ENCODE data around the gene SELENON. TPM values are rescaled to one million over a fixed set of nuclear protein-coding genes. Genes with fewer than 3 reads are reported as not detected.

SELENON gene
- total RNA-seq, 1 experiment from 2014 or later: 108 TPM

DNA sequence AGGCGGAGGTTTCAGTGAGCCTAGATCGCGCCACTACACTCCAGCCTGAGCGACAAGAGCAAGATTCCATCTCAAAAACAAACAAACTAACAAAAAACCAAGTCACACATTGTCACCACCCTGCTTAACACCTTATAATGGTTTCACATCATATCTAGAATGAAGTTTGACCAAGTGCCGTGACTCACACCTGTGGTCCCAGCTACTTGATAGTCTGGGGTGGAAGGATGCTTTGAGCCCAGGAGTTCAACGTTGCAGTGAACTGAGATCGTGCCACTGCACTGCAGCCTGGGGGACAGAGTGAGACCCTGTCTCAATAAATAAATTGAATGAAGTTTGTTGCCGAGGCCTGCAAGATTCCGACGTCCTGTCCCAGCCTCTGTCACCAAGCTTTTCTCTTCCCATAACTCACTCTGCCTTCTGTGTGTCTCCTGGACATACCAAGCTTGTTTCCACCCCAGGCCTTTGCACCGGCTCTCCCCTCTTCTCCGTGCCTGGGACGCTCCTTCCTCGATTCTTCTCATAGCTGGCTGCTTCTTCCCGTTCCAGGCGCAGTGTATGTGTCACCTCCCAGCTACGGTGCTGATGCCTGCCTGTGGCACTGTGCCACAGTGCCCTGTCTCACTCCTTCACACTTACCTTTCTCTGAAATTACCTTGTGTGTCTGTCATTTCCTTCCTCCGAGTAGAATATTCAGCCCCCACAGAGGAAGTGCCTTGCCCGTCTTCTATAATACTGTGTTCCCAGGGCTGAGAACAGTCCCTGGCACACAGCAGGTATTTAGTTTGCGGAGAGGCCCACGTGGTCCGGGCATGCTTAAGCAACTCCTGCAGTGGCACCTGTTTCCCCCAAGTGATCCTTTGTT is 3.8 kb upstream of the SELENON start:
- no peak for DNase-seq
- Histone ChIP-seq H3K4me3 (ENCODE audit: insufficient read depth, low read depth, low read length) (no peak overlapping the region), H3K36me3 (replicated peaks; ENCODE audit: control insufficient read depth, insufficient read depth, low read length) (no peaks in the 10 kb centered on the region), H3K27me3 (ENCODE audit: control insufficient read depth, insufficient read depth, low read length) (peaks cover 1% of the 10 kb centered on the region)

GRCh38 chr1:25796811-25797458 is 3.1 kb upstream of the SELENON start:
- Histone ChIP-seq H3K36me3 (replicated peaks; ENCODE audit: control insufficient read depth, insufficient read depth, low read length) (no peaks in the 10 kb centered on the region), H3K4me3 (ENCODE audit: insufficient read depth, low read depth, low read length) (no peak overlapping the region), H3K27me3 (ENCODE audit: control insufficient read depth, insufficient read depth, low read length) (peaks cover 1% of the 10 kb centered on the region)
- peak; percentile 88 for DNase-seq

GRCh38 chr1:25797939-25798338 is 2.1 kb upstream of the SELENON start:
- Histone ChIP-seq H3K27me3 (ENCODE audit: control insufficient read depth, insufficient read depth, low read length) (peaks cover 1% of the 10 kb centered on the region), H3K36me3 (replicated peaks; ENCODE audit: control insufficient read depth, insufficient read depth, low read length) (no peaks in the 10 kb centered on the region), H3K4me3 (ENCODE audit: insufficient read depth, low read depth, low read length) (no peak overlapping the region)
- DNase-seq: peak; percentile 93

- Histone ChIP-seq H3K4me3 (ENCODE audit: insufficient read depth, low read depth, low read length) (no peak overlapping the region), H3K36me3 (replicated peaks; ENCODE audit: control insufficient read depth, insufficient read depth, low read length) (no peaks in the 10 kb centered on the region), H3K27me3 (ENCODE audit: control insufficient read depth, insufficient read depth, low read length) (peaks cover 1% of the 10 kb centered on the region)
- no peak for DNase-seq
Measured at GRCh38 chr1:25798666-25799351, 1.2 kb upstream of the SELENON start.

GRCh38 chr1:25799352-25799934 is 550 bp upstream of the SELENON start:
- Histone ChIP-seq H3K27me3 (ENCODE audit: control insufficient read depth, insufficient read depth, low read length) (peaks cover 1% of the 10 kb centered on the region), H3K4me3 (ENCODE audit: insufficient read depth, low read depth, low read length) (peak overlapping the region; percentile 32), H3K36me3 (replicated peaks; ENCODE audit: control insufficient read depth, insufficient read depth, low read length) (no peaks in the 10 kb centered on the region)
- peak; percentile 63 for DNase-seq

- Histone ChIP-seq H3K36me3 (replicated peaks; ENCODE audit: control insufficient read depth, insufficient read depth, low read length) (peaks cover 4% of the 10 kb centered on the region), H3K27me3 (ENCODE audit: control insufficient read depth, insufficient read depth, low read length) (peaks cover 1% of the 10 kb centered on the region), H3K4me3 (ENCODE audit: insufficient read depth, low read depth, low read length) (peak overlapping the region; percentile 57)
- DNase-seq: peak; percentile 54
Measured at GRCh38 chr1:25800703-25801377, 847 bp downstream of the SELENON start.

DNA sequence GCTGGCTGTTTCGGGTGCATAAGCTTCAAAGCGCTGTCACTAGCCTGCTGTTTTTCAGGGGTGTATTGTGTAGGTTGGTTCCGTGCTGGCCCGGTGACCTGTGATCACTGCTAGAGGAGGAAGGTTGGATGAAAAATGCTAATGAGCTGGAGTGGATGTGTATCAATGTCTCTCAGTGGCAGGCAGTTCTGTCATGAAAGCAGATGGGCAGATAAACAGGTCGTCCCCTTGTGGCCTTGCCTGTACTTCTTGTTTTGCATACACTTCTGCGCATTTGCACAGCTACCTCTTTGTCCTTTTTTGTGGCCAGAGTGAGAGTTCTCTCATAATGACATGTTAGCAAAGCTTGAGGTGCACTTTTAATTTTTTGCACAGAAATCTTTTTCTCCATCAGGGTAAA is 2.9 kb downstream of the SELENON start:
- Histone ChIP-seq H3K36me3 (replicated peaks; ENCODE audit: control insufficient read depth, insufficient read depth, low read length) (peaks cover 6% of the 10 kb centered on the region), H3K4me3 (ENCODE audit: insufficient read depth, low read depth, low read length) (no peak overlapping the region), H3K27me3 (ENCODE audit: control insufficient read depth, insufficient read depth, low read length) (peaks cover 1% of the 10 kb centered on the region; the same call in 1 of the 2 replicates)
- DNase-seq: no peak

- Histone ChIP-seq H3K4me3 (ENCODE audit: insufficient read depth, low read depth, low read length) (no peak overlapping the region), H3K27me3 (ENCODE audit: control insufficient read depth, insufficient read depth, low read length) (peaks cover 1% of the 10 kb centered on the region; the same call in 1 of the 2 replicates), H3K36me3 (replicated peaks; ENCODE audit: control insufficient read depth, insufficient read depth, low read length) (peaks cover 6% of the 10 kb centered on the region)
- DNase-seq: no peak
Measured at GRCh38 chr1:25803368-25803767, 3.4 kb downstream of the SELENON start.

- no peak overlapping the region for H3K4me3 ChIP-seq (ENCODE audit: insufficient read depth, low read depth, low read length)
- peaks cover 10% of the 10 kb centered on the region for H3K36me3 ChIP-seq (replicated peaks; ENCODE audit: control insufficient read depth, insufficient read depth, low read length)
- peaks cover under 1% of the 10 kb centered on the region; the same call in 1 of the 2 replicates for H3K27me3 ChIP-seq (ENCODE audit: control insufficient read depth, insufficient read depth, low read length)
- peak; percentile 74 for DNase-seq
Measured at GRCh38 chr1:25804244-25804963, 4.4 kb downstream of the SELENON start.

GRCh38 chr1:25804964-25805862 is 5.2 kb downstream of the SELENON start:
- peaks cover 12% of the 10 kb centered on the region for H3K36me3 ChIP-seq (replicated peaks; ENCODE audit: control insufficient read depth, insufficient read depth, low read length)
- no peaks in the 10 kb centered on the region for H3K27me3 ChIP-seq (ENCODE audit: control insufficient read depth, insufficient read depth, low read length)
- peak; percentile 41 for DNase-seq
- H3K4me3 ChIP-seq (ENCODE audit: insufficient read depth, low read depth, low read length): no peak overlapping the region

GRCh38 chr1:25805863-25806225 is 5.9 kb downstream of the SELENON start:
- peaks cover 13% of the 10 kb centered on the region for H3K36me3 ChIP-seq (replicated peaks; ENCODE audit: control insufficient read depth, insufficient read depth, low read length)
- no peaks in the 10 kb centered on the region for H3K27me3 ChIP-seq (ENCODE audit: control insufficient read depth, insufficient read depth, low read length)
- no peak for DNase-seq
- H3K4me3 ChIP-seq (ENCODE audit: insufficient read depth, low read depth, low read length): no peak overlapping the region

DNA sequence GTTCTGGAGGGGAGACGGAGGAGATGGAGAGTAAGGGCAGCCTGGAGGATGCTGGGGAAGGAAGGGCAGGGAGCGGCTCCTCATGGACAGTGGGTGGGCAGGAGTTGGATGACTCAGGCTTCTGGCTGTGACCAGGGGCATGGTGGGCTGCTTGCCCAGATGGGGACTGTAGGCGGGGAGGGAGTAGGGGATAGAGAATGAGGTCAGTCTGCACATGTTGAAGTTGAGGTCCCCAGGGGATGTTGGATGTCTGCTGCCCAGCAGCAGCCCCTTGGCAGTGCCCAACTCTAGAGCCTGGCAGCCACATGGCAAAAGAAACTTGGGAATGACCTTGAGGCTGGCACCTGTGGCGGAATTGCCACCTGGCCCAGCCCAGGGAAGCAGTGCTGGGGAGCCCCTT is 6.4 kb downstream of the SELENON start:
- Histone ChIP-seq H3K4me3 (ENCODE audit: insufficient read depth, low read depth, low read length) (no peak overlapping the region), H3K27me3 (ENCODE audit: control insufficient read depth, insufficient read depth, low read length) (no peaks in the 10 kb centered on the region), H3K36me3 (replicated peaks; ENCODE audit: control insufficient read depth, insufficient read depth, low read length) (peaks cover 16% of the 10 kb centered on the region)
- no peak for DNase-seq

Measured in H7 (cell line).